Left renal pelvis (tissue), 4 donors: ENCODE data around the gene TBPL2. TPM values are rescaled to one million over a fixed set of nuclear protein-coding genes. Genes with fewer than 3 reads are reported as not detected.
A peak's percentile ranks its signal among the peaks of the same experiment; 100 is the strongest.
"Not testable (repeated sequence)": the region's sequence is repeated elsewhere in the genome, so short reads cannot be mapped to it uniquely, and the experiment has no call there.

Source experiments
- DNase-seq, 4 donors: peaks; one replicate each; pipeline ENCODE4 v3.0.0-alpha.2; 2013; ENCODE audit warnings: low read depth in 4 of 4, low spot score in 3 of 4
- polyA plus RNA-seq, 4 donors: library from polyadenylated mRNA; unstranded; fragments of 120-200 nt; gene quantifications; one replicate each; pipeline ENCODE4 v1.2.1, GENCODE V29; 2013; ENCODE audit not compliant: insufficient read length in 4 of 4

Gene TBPL2
- polyA plus RNA-seq, 4 donors = 0.10 to 0.11 TPM; not detected in 2

GRCh38 chr14:55446127-55446736, 5.8 kb upstream of the TBPL2 start:
- peak in 3 of 4 donors; percentile 49 to 65 (median 55) for DNase-seq

GRCh38 chr14:55441286-55441685, 870 bp upstream of the TBPL2 start:
- no peak for DNase-seq

DNA sequence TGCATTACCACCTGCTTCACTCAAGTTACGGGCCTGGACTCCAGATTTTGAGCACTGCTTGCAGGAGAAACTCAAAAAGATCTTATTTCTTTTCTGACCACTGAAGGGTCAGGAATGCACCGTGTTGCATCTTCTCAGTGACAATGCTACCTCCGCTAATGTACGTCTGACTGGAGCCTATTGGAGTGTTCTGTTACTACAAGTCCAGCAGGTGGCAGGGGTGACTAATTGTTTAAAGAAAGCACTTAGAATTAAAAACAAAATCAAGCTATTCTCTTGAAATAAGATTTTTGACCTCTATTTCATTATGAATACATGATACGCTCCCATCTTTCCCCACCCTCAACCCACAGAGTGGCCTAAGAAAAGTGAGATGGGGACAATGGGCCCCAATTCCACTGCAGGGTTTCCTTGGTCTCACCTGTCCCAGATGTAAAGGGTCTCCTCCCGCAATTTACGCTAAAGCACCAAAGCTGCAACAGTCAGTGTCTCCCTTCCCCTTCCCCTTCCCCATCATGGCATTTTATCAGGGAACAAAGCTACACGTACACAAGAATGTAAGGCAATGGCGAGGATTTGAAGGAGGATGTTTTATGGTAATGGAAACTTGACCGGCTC, 2.2 kb downstream of the TBPL2 start:
- DNase-seq = peak in 1 of 4 donors; percentile 31

- DNase-seq = no peak
Measured at GRCh38 chr14:55436931-55437330, 3.5 kb downstream of the TBPL2 start.

DNA sequence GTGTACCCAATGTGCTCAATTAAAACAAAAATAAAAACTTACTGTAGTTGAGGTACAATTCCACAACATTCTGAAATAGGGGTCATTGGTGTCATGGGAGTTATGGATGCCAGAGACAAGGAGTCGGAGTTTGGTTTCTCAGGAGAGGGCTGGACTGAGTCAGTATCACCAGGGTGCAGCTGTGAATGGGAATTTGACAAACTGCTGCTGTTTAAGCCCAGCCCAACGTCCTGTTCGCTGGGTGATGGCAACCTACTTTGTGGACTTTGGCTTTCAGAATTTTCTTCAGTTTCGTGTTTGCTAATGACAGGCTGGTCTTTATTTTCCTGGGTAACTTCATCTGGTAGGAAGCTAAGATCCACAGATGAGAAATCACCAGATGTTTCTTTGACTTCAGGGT, 3.9 kb downstream of the TBPL2 start:
- no peak for DNase-seq

- no peak for DNase-seq
Measured at GRCh38 chr14:55434805-55435174, 5.6 kb downstream of the TBPL2 start.

DNA sequence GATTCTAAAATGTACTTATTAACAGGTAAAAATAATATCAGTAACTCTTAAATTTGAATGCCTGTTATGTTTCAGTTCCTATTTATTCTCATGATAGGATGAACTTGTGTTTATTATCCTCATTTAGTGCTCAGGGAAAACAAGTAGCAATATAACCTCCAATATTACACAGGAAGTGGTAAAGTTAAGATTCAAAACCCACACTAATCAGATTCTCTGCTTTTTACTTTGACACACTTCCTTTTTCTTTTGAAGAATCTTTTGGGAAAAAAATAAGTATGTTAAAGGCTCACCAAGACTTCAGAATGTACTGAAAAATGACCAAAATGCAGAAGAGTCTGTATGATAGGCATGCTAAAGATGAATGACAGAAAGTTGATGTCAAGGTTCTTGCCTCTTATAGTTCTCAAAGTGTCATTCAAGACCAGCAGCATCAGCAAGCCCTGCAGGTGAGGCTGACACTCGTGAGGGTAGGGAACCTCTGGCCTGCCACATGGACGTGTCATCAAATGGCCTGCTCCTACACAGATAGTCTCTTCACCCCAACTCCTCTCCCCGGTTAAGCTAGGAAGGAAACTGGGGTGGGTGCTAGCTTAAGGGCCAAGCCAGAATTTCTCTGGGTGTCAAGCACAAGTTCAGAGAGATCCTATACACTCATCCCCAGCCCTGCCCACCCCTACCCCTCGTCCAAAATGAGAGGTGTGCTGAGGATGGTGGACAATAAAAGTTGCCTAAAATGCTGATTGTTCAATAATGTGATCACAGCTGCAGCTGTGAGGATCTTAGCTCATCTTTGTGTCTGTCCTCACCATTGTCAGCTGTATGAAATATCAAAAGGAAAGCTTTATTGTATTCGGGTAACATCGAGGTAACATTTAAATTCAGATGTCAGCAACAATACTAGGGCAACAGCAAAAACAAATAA, 6.3 kb downstream of the TBPL2 start:
- DNase-seq = no peak

DNA sequence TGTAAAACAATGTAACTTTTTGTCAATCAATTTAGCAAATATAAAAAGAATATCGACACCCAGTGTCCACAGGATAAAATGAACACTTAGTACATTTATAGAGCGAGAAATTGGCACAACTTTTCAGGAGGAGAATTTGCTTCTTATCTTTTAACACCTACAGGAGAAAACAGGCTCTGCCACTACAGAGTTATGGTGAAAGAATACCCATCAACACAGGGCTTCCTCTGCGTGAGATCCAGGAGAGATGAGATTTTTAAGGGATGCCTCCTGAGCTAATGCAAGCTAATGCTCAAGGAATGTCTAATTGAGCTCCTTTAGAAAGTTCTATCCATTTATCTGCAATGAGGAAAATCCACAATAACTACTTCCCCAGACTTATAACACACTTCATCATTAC, 7.8 kb downstream of the TBPL2 start:
- no peak for DNase-seq

DNA sequence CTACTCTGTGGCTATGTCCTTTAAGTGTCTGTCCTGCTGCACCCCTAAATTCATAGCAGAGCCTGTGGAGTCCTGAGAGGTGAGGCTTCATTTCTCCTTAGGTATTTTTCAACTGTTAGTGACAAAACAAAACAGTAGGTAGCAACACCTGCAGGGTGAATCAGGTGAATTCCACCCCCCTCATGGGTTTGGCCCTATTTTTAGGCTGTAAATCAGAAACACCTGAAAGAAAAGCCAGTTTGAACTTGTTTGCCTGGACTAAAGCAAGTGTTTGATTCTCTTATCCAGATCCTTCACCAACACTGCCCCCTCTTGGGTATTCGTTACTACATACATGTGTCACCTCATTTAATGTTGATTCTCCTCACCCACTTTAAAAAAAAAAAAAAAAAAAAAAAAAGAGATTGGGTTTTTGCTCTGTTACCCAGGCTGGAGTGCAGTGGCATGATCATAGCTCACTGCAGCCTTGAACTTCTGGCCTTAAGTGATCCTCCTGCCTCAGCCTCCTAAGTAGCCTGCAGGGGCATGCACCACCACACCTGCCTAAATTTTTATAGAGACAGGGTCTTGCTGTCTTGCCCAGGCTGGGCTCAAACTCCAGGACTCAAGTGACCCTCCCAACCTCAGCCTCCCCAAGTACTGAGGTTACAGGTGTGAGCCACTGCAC, 10.3 kb downstream of the TBPL2 start:
- peak in 1 of 4 donors; percentile 43 for DNase-seq

GRCh38 chr14:55427439-55427838, 13.0 kb downstream of the TBPL2 start:
- DNase-seq = no peak

DNA sequence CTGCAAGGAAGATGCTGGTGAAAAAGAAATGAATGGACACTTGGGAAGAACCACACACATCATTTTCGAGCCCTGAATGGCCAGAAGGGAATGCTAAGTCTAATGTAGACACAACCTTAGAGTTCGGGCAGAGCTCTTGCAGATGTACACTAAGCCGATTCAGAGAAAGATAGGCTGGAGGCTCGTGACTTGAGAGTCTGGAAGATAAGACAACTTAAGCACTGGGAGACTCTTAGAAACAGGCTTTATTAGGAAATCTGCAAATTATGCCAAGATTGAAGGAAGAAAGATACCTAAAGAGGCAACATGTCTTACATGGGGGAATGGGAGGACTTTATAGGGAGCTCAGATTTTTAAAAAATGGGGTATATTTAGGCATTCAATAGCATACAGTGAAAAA, 13.5 kb downstream of the TBPL2 start:
- no peak for DNase-seq

GRCh38 chr14:55425091-55425490, 15.3 kb downstream of the TBPL2 start:
- no peak for DNase-seq

GRCh38 chr14:55423969-55424368, 16.4 kb downstream of the TBPL2 start:
- DNase-seq = no peak

GRCh38 chr14:55422338-55422737, 18.1 kb downstream of the TBPL2 start:
- DNase-seq = not testable (repeated sequence)

- DNase-seq = no peak
Measured at GRCh38 chr14:55419663-55420062, 20.8 kb downstream of the TBPL2 start.

DNA sequence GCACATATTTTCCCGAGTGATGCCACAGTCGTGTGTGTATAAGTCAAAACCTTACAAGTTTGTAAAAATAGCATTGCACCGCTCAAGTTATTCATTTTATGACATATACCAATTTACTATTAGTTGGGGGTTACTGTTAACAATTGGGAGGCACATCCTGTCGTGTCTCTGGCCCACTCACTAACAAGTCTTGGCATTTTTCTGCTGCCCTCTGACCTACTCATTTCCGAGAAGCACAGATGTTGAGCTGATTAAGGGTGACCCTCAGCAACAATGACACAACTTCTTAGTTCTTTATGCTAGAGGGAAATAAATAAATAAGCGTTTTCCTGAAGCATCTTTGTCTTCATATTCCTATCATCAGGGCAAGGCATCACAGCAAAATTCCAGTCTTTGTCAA, 22.0 kb downstream of the TBPL2 start:
- DNase-seq = no peak

DNA sequence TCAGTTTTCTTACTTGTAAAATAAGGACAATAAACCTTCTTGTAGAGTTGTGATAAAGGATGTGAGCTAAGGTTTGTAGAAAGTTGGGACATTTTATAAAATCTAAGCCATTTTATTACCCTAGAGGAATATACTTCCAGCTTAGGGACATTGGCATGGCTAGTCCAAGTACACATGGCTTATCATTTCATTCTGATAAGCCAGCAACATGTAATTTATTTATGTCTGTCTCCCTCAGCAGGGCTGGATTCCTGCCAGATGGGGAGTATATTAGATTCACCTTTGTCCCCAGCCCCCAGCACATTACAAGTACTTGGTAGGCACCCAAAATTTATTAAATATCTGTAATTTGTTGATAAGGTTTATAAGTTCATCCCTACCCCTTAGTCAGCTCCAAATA, 22.5 kb downstream of the TBPL2 start:
- no peak for DNase-seq

- DNase-seq = no peak
Measured at GRCh38 chr14:55416866-55417265, 23.6 kb downstream of the TBPL2 start.

GRCh38 chr14:55414551-55414950, 25.9 kb downstream of the TBPL2 start:
- no peak for DNase-seq

- no peak for DNase-seq
Measured at GRCh38 chr14:55412676-55413075, 27.7 kb downstream of the TBPL2 start.
